Measurements from ENCODE around the gene ELP4. TPM values are rescaled to one million over a fixed set of nuclear protein-coding genes. Genes with fewer than 3 reads are reported as not detected.

Gene ELP4
- total and polyA plus RNA-seq, 2 donors (not counting 1 experiment from before 2014, with no cell fraction given) = 7.1 to 31.3 TPM

DNA sequence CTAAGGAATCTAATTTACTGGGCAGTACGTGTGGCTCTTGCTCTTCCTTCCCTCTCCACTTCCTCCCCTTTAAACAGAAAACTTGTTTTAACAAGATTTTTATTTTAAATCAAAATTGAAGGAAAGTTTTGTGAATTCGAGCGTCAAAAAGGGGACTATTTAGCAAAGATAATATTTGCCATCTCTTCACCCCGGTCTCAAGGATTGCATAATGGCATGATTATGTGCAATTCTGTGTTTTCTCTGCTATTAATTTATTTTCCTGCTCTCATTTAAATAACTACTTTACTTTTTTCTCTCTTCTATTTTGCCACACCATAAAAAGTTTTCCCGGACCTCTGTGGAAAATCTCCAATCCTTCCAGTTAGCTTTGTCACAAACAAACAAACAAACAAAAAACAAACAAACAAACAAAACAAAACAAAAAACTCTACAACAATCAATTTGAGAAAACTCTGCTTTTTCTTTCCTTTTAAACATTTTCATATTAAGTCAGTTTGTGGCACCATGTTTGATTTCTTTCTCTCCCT, 311.7 kb downstream of the ELP4 start:
- no peaks in the 10 kb centered on the region for H3K36me3 ChIP-seq (replicated peaks in 1 of 2; ENCODE audit: control extremely low read depth in 1 of 2, control insufficient read depth in 1 of 2, extremely low read depth in 1 of 2, insufficient read depth in 2 of 2, low read length in 1 of 2)
- Mint-ChIP-seq H3K4me3 (no peak overlapping the region), H3K27ac (no peak overlapping the region), H3K27me3 (peaks cover 54% of the 10 kb centered on the region), H3K4me1 (peaks cover 9% of the 10 kb centered on the region), H3K9me3 (ENCODE audit: insufficient read depth) (no peaks in the 10 kb centered on the region)
- peaks cover 15 to 29% of the 10 kb centered on the region in 2 donors for H3K4me1 ChIP-seq (ENCODE audit: control insufficient read depth in 2 of 2, insufficient read depth in 2 of 2, low read length in 2 of 2)
- peaks cover 2 to 85% (median 4%) of the 10 kb centered on the region in 3 donors for H3K9me3 ChIP-seq (ENCODE audit: control extremely low read depth in 1 of 3, control insufficient read depth in 2 of 3, insufficient read depth in 1 of 3, low read length in 2 of 3)
- ATAC-seq (ENCODE audit: low read depth) (no peak), DNase-seq (no peak)
- peaks cover 0 to 98% (median 83%) of the 10 kb centered on the region in 4 experiments for H3K27me3 ChIP-seq (replicated peaks in 1 of 4; ENCODE audit: control extremely low read depth in 1 of 4, control insufficient read depth in 3 of 4, insufficient read depth in 4 of 4, low read length in 3 of 4)
- H2AFZ ChIP-seq (ENCODE audit: insufficient read depth, low read depth, low read length, poor library complexity, severe bottlenecking) = no peak overlapping the region
- intact Hi-C loops (cut with micrococcal nuclease) = loop anchor here (2.0 kb wide), 1 partner anchor 22 kb away; no protein-coding TSS in a partner anchor
- no peak overlapping the region for H3K27ac ChIP-seq (ENCODE audit: low read length in 2 of 2)
- 0% methylated on average over 1 of the region's 5 CpGs for WGBS (ENCODE audit: insufficient coverage)
- no peak for TF ChIP-seq EZH2 (IDR thresholded peaks at IDR 0.05; ENCODE audit: borderline replicate concordance, insufficient read depth, low read depth, low read length, poor library complexity, severe bottlenecking)
- TF ChIP-seq, protein P1, sequence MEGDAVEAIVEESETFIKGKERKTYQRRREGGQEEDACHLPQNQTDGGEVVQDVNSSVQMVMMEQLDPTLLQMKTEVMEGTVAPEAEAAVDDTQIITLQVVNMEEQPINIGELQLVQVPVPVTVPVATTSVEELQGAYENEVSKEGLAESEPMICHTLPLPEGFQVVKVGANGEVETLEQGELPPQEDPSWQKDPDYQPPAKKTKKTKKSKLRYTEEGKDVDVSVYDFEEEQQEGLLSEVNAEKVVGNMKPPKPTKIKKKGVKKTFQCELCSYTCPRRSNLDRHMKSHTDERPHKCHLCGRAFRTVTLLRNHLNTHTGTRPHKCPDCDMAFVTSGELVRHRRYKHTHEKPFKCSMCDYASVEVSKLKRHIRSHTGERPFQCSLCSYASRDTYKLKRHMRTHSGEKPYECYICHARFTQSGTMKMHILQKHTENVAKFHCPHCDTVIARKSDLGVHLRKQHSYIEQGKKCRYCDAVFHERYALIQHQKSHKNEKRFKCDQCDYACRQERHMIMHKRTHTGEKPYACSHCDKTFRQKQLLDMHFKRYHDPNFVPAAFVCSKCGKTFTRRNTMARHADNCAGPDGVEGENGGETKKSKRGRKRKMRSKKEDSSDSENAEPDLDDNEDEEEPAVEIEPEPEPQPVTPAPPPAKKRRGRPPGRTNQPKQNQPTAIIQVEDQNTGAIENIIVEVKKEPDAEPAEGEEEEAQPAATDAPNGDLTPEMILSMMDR (IDR thresholded peaks at IDR 0.05) = no peak
- no peaks in the 10 kb centered on the region for H4K20me1 ChIP-seq (ENCODE audit: control insufficient read depth, insufficient read depth, low read length, poor library complexity, severe bottlenecking)
- H3K4me3 ChIP-seq (ENCODE audit: control extremely low read depth in 1 of 5, extremely low read depth in 1 of 5, insufficient read depth in 1 of 5, low read depth in 2 of 5, low read length in 4 of 5) = no peak overlapping the region
- H3K79me2 ChIP-seq (ENCODE audit: control insufficient read depth, insufficient read depth, low read length) = no peaks in the 10 kb centered on the region
- H3K4me2 ChIP-seq (replicated peaks; ENCODE audit: low read depth, low read length, poor library complexity, severe bottlenecking) = no peak overlapping the region
- ChIA-PET POLR2A (no interaction called here), CTCF (no interaction called here)
- no peak overlapping the region for H3K9ac ChIP-seq (ENCODE audit: low read length)

DNA sequence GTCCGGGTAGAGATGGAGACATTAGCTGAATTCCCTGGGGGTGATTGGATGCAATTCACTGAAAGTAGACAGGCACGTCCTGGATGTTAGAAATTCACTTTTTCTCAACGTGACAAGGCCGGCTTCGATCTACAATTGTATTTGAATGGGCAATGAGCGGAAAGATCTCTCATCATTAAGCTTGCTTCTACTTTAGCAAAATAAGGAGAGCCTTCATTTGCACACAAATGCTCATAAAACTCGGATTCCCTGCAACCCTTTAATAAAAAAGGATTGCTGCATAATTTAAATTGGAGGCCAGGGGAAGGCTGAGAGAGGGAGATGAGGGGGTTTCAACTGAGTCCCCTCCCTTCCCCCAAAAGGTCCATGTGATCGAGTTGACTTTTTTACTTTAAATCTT, 312.2 kb downstream of the ELP4 start:
- 40% methylated on average over 5 of the region's 8 CpGs for WGBS (ENCODE audit: insufficient coverage)
- TF ChIP-seq, protein P1 (IDR thresholded peaks at IDR 0.05) = no peak
- TF ChIP-seq EZH2 (IDR thresholded peaks at IDR 0.05; ENCODE audit: borderline replicate concordance, insufficient read depth, low read depth, low read length, poor library complexity, severe bottlenecking) = no peak
- no peaks in the 10 kb centered on the region for H3K9me3 Mint-ChIP-seq (ENCODE audit: insufficient read depth)
- no peaks in the 10 kb centered on the region for H3K79me2 ChIP-seq (ENCODE audit: control insufficient read depth, insufficient read depth, low read length)
- POLR2A ChIA-PET = no interaction called here
- H3K4me3 Mint-ChIP-seq = no peak overlapping the region
- H3K27me3 Mint-ChIP-seq = peaks cover 56% of the 10 kb centered on the region
- H3K4me1 ChIP-seq (ENCODE audit: control insufficient read depth in 2 of 2, insufficient read depth in 2 of 2, low read length in 2 of 2) = peaks cover 13 to 28% of the 10 kb centered on the region in 2 donors
- intact Hi-C loops (cut with micrococcal nuclease) = loop anchor here (2.0 kb wide), 1 partner anchor 23 kb away; no protein-coding TSS in a partner anchor
- peaks cover 2 to 83% (median 4%) of the 10 kb centered on the region in 3 donors for H3K9me3 ChIP-seq (ENCODE audit: control extremely low read depth in 1 of 3, control insufficient read depth in 2 of 3, insufficient read depth in 1 of 3, low read length in 2 of 3)
- no peak overlapping the region for H3K27ac Mint-ChIP-seq
- H3K9ac ChIP-seq (ENCODE audit: low read length) = no peak overlapping the region
- no peak overlapping the region for H3K27ac ChIP-seq (ENCODE audit: low read length in 2 of 2)
- DNase-seq (peak; percentile 5), ATAC-seq (ENCODE audit: low read depth) (no peak)
- no peaks in the 10 kb centered on the region for H3K36me3 ChIP-seq (replicated peaks in 1 of 2; ENCODE audit: control extremely low read depth in 1 of 2, control insufficient read depth in 1 of 2, extremely low read depth in 1 of 2, insufficient read depth in 2 of 2, low read length in 1 of 2)
- peaks cover 0 to 98% (median 84%) of the 10 kb centered on the region in 4 experiments for H3K27me3 ChIP-seq (replicated peaks in 1 of 4; ENCODE audit: control extremely low read depth in 1 of 4, control insufficient read depth in 3 of 4, insufficient read depth in 4 of 4, low read length in 3 of 4)
- no peak overlapping the region for H2AFZ ChIP-seq (ENCODE audit: insufficient read depth, low read depth, low read length, poor library complexity, severe bottlenecking)
- H3K4me2 ChIP-seq (replicated peaks; ENCODE audit: low read depth, low read length, poor library complexity, severe bottlenecking) = no peak overlapping the region
- H3K4me1 Mint-ChIP-seq = peaks cover 10% of the 10 kb centered on the region
- no peak overlapping the region for H3K4me3 ChIP-seq (ENCODE audit: control extremely low read depth in 1 of 5, extremely low read depth in 1 of 5, insufficient read depth in 1 of 5, low read depth in 2 of 5, low read length in 4 of 5)
- CTCF ChIA-PET = no interaction called here
- H4K20me1 ChIP-seq (ENCODE audit: control insufficient read depth, insufficient read depth, low read length, poor library complexity, severe bottlenecking) = no peaks in the 10 kb centered on the region

Data from B cell (primary cell).